ENCODE results near the gene ERO1B.

GRCh38 chr1:236204656-236205055, 77.1 kb downstream of the ERO1B start:
- TF ChIP-seq, protein P1, sequence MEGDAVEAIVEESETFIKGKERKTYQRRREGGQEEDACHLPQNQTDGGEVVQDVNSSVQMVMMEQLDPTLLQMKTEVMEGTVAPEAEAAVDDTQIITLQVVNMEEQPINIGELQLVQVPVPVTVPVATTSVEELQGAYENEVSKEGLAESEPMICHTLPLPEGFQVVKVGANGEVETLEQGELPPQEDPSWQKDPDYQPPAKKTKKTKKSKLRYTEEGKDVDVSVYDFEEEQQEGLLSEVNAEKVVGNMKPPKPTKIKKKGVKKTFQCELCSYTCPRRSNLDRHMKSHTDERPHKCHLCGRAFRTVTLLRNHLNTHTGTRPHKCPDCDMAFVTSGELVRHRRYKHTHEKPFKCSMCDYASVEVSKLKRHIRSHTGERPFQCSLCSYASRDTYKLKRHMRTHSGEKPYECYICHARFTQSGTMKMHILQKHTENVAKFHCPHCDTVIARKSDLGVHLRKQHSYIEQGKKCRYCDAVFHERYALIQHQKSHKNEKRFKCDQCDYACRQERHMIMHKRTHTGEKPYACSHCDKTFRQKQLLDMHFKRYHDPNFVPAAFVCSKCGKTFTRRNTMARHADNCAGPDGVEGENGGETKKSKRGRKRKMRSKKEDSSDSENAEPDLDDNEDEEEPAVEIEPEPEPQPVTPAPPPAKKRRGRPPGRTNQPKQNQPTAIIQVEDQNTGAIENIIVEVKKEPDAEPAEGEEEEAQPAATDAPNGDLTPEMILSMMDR (IDR thresholded peaks at IDR 0.05) = no peak
- TF ChIP-seq POLR2AphosphoS5 (IDR thresholded peaks at IDR 0.05) (no peak), POLR2A (IDR thresholded peaks at IDR 0.05) (no peak)
